Thyroid gland (tissue), 4 donors: ENCODE measurements around the gene TRIM33. TPM values are rescaled to one million over a fixed set of nuclear protein-coding genes. Genes with fewer than 3 reads are reported as not detected.
A peak's percentile ranks its signal among the peaks of the same experiment; 100 is the strongest.

Source experiments
- DNase-seq, 2 donors: peaks; one replicate each; pipeline ENCODE4 v3.0.0-alpha.2; 2019
- H3K27ac ChIP-seq, 3 donors: fragments of 200-600 bp; sonication (generic); 1 replicate in 2 of 3; 2 replicates in 1 of 3; pipeline ENCODE4 v1.5.1; 2016 to 2019; ENCODE audit warnings: mild to moderate bottlenecking in 1 of 3, moderate library complexity in 1 of 3
- H3K27me3 ChIP-seq: fragments of 200-600 bp; sonication (generic); one replicate; pipeline ENCODE4 v1.5.1; 2019
- H3K36me3 ChIP-seq, 2 donors: fragments of 200-600 bp; sonication (generic); one replicate each; pipeline ENCODE4 v1.5.1; 2016 to 2019
- H3K4me1 ChIP-seq, 2 donors: fragments of 200-600 bp; sonication (generic); one replicate each; pipeline ENCODE4 v1.5.1; 2017 to 2019
- H3K4me3 ChIP-seq, 3 donors: fragments of 200-600 bp; sonication (generic); replicated peaks in 1 of 3; 1 replicate in 2 of 3; 2 replicates in 1 of 3; pipeline ENCODE4 v1.5.1; 2016; ENCODE audit warnings: mild to moderate bottlenecking in 1 of 3
- H3K9me3 ChIP-seq: fragments of 200-600 bp; sonication (generic); one replicate; pipeline ENCODE4 v1.5.1; 2017
- CTCF ChIP-seq, 6 experiments: fragments of 200-600 bp in 3 of 6; fragments of 450-650 bp in 3 of 6; sonication (generic) in 3 of 6; IDR thresholded peaks; one replicate each; pipeline ENCODE4 v1.5.1; 2016 to 2019; ENCODE audit warnings: antibody characterized with exemption in 6 of 6, mild to moderate bottlenecking in 2 of 6, inconsistent platforms in 1 of 6, moderate library complexity in 1 of 6
- POLR2A ChIP-seq, 2 donors: fragments of 450-650 bp; IDR thresholded peaks; one replicate each; pipeline ENCODE4 v1.6.1; 2017; ENCODE audit warnings: antibody characterized with exemption in 2 of 2, mild to moderate bottlenecking in 2 of 2, moderate library complexity in 1 of 2
- WGBS, 2 donors: methylation state at CpG; one replicate each; pipeline ENCODE4 v1.1.5; 2017; 5-methylcytosine and 5-hydroxymethylcytosine counted together
- intact Hi-C: fragments of 100-400 bp; cut with DNase I; formaldehyde crosslinking; loops from one replicate; pipeline ENCODE4 v1.15.1; 2023
- total RNA-seq, 4 donors: library from RNA; depleted of rRNA; stranded (reverse); fragments of >200 nt; gene quantifications; one replicate each; pipeline ENCODE4 v1.2.3, GENCODE V29; 2016

The TRIM33 gene
- total RNA-seq, 4 donors from 2014 or later = 53.9 to 112 (median 58.0) TPM

GRCh38 chr1:114349891-114350605, 161.0 kb downstream of the TRIM33 start:
- intact Hi-C loops = loop anchor here (10.0 kb wide), 1 partner anchor 435 kb away; the partner anchor contains the start of gene SIKE1
- peaks cover 3 to 7% of the 10 kb centered on the region in 2 donors for H3K4me1 ChIP-seq
- no peak overlapping the region for H3K4me3 ChIP-seq
- TF ChIP-seq POLR2A (IDR thresholded peaks at IDR 0.05) = no peak
- no peak for TF ChIP-seq CTCF (IDR thresholded peaks at IDR 0.05)
- DNase-seq = no peak
- no peaks in the 10 kb centered on the region for H3K9me3 ChIP-seq
- H3K36me3 ChIP-seq = no peaks in the 10 kb centered on the region
- WGBS, 2 donors = 79 to 92% methylated on average over 14 of the region's 14 CpGs
- H3K27me3 ChIP-seq = no peaks in the 10 kb centered on the region
- H3K27ac ChIP-seq = no peak overlapping the region

- Histone ChIP-seq H3K27ac (no peak overlapping the region), H3K4me1 (peaks cover 0 to 7% of the 10 kb centered on the region in 2 donors), H3K9me3 (no peaks in the 10 kb centered on the region), H3K27me3 (no peaks in the 10 kb centered on the region), H3K4me3 (no peak overlapping the region), H3K36me3 (no peaks in the 10 kb centered on the region)
- no peak for DNase-seq
- TF ChIP-seq CTCF (IDR thresholded peaks at IDR 0.05) (no peak), POLR2A (IDR thresholded peaks at IDR 0.05) (no peak)
- intact Hi-C loops = loop anchor here (10.0 kb wide), 1 partner anchor 437 kb away; the partner anchor contains the start of gene SIKE1
- WGBS, 2 donors = 90 to 91% methylated on average over 8 to 9 of the region's 9 CpGs
Observed at GRCh38 chr1:114347431-114348209, 163.4 kb downstream of the TRIM33 start.

- peak; percentile 94 to 98 for DNase-seq
- Histone ChIP-seq H3K4me1 (peaks cover 3 to 15% of the 10 kb centered on the region in 2 donors), H3K4me3 (peak overlapping the region; percentile 15 to 41 (median 29)), H3K27me3 (no peaks in the 10 kb centered on the region), H3K27ac (peak overlapping the region; percentile 41 to 78 (median 78)), H3K36me3 (no peaks in the 10 kb centered on the region), H3K9me3 (no peaks in the 10 kb centered on the region)
- intact Hi-C loops = loop anchor here (10.0 kb wide), 1 partner anchor 438 kb away; the partner anchor contains the start of gene SIKE1
- peak in 1 of 2 donors; percentile 45 for TF ChIP-seq POLR2A (IDR thresholded peaks at IDR 0.05)
- TF ChIP-seq CTCF (IDR thresholded peaks at IDR 0.05) = peak; percentile 99 to 100 (median 100)
- WGBS, 2 donors = 7 to 15% methylated on average over 8 to 28 of the region's 33 CpGs
Observed at GRCh38 chr1:114346480-114347029, 164.4 kb downstream of the TRIM33 start.

- DNase-seq = peak; percentile 26 to 40
- H3K4me1 ChIP-seq = peaks cover 3 to 17% of the 10 kb centered on the region in 2 donors
- intact Hi-C loops = loop anchor here (10.0 kb wide), 1 partner anchor 439 kb away; the partner anchor contains the start of gene SIKE1
- H3K27ac ChIP-seq = peak overlapping the region; percentile 41 to 78 (median 78)
- peak overlapping the region; percentile 15 to 41 (median 29) for H3K4me3 ChIP-seq
- H3K27me3 ChIP-seq = no peaks in the 10 kb centered on the region
- TF ChIP-seq CTCF (IDR thresholded peaks at IDR 0.05) = no peak
- no peak for TF ChIP-seq POLR2A (IDR thresholded peaks at IDR 0.05)
- no peaks in the 10 kb centered on the region for H3K36me3 ChIP-seq
- 10 to 16% methylated on average over 22 of the region's 24 CpGs for WGBS, 2 donors
- H3K9me3 ChIP-seq = no peaks in the 10 kb centered on the region
Observed at GRCh38 chr1:114345930-114346479, 165.0 kb downstream of the TRIM33 start.
